DMS53 (cell line): Measurements from ENCODE around the gene FLOT1.
A peak's percentile ranks its signal among the peaks of the same experiment; 100 is the strongest.
"Not testable (repeated sequence)": the region's sequence is repeated elsewhere in the genome, so short reads cannot be mapped to it uniquely, and the experiment has no call there.

ENCODE experiments used
- DNase-seq: peaks from one replicate; lab custom pipeline; 2025; lab: John Stamatoyannopoulos, UW

The FLOT1 gene

DNA sequence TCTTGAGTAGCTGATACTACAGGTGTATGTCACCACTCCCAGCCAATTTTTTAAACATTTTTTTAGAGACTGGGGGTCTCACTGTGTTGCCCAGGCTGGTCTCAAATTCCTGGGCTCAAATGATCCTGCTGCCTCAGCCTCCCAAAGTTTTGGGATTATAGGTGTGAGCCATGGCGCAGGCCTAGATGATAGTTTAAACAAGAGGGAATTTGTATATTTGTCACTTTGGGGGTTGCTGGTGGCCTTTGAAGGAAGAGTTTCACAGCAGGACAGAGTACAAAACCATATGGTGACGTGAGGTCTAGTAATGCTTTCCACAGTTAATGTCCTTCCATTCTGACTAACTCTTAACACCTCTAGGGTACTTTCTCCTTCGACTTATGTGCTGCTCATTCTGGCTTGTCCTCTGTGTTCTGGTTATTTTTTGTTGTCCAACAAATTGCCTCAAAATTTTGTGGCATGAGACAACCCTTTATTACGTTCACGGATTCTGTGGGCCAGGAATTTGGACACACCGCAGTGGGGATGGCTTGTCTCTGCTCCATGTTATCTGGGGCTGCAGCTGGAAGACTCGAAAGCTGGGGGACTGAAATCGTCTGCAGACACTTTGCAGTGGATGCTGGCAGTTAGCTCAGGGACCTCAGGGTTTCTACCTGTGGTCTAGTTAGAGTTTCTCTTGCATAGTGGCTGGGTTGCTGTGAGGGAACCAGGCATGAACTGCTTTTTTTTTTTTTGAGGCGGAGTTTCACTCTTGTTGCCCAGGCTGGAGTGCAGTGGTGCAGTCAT lies 24.9 kb upstream of the FLOT1 start:
- DNase-seq = no peak

DNA sequence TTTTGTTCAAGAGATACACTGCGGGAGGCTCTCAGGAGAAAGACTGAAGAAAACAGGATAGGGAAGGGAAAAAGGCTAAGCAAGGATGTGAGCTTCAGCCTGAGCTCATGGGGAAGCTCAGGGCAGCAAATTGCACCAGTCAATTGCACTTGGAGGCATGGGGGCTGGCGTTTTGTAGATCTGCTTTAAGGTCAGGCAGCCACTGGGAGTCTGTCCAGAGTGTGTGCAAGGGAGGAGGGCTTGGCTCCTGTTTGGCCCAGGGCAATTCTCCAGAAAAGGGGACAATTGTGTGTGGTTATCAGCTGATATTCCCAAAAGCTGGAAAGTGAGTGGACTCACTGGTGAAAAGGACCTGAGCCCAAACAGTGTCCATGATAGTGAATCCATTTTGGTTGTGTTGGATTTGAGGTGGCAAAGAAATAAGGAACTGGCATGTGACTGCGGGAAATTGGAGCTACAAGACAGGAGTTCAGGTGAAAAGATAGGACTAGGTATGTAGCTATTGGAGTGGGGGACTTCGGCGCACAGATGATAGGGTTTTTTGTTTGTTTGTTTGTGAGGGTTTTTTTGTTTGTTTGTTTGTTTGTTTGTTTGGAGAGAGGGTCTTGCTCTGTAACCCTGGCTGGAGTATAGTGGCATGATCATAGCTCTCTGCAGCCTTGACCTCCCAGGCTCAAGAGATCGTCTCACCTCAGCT lies 24.1 kb upstream of the FLOT1 start:
- no peak for DNase-seq

DNA sequence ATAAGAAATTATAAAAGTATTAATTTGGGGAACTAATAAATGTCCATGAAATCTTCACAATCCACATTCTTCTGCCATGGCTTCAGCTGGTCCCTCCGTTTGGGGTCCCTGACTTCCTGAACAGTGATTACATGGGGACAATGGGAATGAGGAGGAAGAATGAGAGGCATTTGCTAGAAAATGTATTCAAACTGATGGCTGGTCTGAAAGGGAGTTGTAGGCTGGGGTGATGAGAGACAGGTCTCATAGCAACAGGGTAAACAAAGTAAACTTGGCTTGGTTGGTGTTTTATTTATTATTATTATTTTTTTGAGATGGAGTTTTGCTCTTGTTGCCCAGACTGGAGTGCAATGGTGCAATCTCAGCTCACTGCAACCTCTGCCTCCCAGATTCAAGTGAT lies 23.0 kb upstream of the FLOT1 start:
- DNase-seq = not testable (repeated sequence)

DNA sequence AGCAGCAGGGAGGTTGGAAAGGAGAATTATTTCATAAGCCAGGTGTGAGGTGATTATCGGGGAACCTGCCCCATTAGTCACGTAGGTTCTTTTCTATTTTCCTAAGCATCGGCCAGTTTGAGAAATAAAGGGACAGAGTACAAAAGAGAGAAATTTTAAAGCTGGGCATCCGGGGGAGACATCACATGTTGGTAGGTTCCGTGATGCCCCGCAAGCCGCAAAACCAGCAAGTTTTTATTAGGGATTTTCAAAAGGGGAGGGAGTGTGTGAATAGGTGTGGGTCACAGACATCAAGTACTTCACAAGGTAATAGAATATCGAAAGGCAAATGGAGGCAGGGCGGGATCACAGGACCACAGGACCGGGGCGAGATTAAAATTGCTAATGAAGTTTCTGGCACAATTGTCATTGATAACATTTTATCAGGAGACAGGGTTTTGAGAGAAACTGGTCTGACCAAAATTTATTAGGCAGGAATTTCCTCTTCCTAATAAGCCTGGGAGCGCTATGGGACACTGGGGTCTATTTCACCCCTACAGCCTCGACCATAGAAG lies 22.1 kb upstream of the FLOT1 start:
- DNase-seq = not testable (repeated sequence)

DNA sequence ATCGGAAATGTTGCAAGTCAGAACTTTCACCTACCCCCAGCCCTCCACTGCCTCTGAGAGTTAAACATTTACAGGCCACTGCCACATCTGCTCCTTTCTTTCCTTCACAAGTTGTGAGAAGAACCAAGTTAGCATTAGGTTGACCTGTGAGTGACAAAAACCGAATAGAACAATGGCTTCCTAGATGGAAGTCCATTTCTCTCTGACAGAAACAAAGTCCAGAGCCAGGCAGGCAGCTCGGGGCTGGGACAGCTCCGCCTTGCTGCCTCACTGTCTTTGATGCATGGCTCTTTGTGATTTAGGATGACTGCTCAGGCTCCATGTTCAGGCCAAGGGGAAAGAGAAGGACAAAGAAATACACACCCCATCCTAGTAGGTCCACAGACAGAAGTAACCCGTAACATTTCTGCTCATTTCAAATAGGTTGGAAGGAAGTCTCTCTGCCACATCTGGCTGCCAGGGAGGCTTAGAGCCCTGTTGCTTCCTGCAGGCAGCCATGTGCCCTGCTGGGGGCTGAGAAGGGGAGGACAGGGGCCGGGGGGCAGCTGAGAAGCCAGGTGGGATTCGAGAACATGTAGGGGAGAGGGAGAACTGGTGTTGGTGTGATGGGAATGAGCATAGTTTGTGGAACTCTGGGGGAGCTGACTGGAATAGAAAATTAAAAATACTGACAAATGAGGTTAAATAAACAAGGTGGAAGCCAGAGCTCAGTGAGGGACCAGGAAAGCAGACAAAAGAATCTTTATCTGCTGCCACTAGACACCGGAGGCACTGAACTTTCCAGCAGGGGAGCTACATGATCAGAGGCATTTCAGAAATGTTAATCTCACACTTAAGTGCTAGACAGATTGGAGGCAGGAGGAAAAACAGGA lies 21.4 kb upstream of the FLOT1 start:
- DNase-seq = peak; percentile 39

DNA sequence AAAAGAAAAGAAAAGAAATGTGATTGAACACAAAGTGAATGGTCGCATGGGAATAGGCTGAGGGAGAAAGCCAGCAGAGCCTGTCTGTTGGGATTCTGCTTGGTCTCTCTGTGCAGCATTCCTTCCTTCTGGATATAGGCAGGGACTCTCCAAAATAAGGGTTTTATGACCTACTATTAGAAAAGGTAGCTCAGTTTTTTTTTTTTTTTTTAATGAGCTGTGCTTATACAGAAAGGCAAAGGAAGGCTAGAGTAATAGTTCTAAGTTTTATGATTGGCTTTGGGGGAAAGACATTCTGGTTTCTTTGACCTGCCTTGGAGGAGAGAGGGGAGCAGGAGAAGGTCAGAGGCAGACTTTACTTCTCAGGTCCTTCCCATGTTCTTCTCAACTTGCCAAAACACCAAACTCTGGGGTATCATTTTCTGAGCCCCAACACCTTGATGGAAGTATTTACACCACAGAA lies 20.7 kb upstream of the FLOT1 start:
- DNase-seq = peak; percentile 26

GRCh38 chr6:30761791-30762429 lies 19.4 kb upstream of the FLOT1 start:
- no peak for DNase-seq

GRCh38 chr6:30760549-30760948 lies 18.1 kb upstream of the FLOT1 start:
- DNase-seq = no peak

- DNase-seq = no peak
Observed at GRCh38 chr6:30759575-30760239, 17.2 kb upstream of the FLOT1 start.

DNA sequence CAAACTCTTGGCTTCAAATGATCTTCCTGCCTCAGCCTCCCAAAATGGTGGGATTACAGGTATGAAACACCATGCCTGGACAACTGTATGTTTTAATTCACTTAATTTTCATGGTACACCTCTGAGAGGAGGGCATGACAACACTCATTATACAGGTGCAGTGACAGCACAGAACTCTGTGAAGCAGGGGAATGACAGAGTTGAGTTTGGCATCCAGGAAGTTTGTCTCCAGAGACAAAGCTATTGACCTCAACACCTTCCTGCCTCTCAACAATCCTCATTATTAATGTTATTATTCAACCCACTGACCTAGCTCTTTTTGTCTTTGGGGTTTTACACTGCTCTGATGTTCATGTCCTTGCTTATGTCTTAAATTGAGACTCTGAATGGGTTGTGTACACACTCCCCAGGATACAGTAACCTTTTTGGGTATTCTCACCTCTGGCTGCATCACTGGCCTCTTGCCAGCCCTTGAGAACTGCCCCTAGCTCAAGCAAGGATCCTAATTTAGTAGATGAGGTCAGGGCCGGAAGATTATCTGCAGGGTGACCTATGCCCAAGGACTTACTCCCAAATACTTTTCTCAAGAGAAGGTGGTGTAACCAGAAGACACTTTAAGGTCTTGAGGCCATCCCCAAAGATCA lies 14.9 kb upstream of the FLOT1 start:
- no peak for DNase-seq

- DNase-seq = not testable (repeated sequence)
Observed at GRCh38 chr6:30756405-30757003, 14.0 kb upstream of the FLOT1 start.

DNA sequence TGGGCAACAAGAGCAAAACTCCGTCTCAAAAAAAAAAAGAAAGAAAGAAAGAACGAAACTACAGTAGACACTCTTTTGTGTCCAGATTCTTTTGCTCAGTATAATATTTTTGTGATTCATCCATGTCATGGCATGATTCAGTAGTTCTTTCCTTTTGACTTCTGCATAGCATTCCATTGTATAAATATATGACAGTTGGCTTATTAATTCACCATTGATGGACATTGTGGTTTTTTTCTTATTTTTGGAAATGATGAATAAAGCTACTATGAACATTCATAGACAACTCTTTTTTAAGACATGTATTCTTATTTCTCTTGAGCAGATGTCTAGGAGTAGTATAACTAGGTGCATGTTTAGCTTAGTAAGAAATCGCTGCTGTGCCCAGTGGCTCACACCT lies 12.1 kb upstream of the FLOT1 start:
- DNase-seq = no peak

GRCh38 chr6:30752157-30752927 lies 9.9 kb upstream of the FLOT1 start:
- peak; percentile 10 for DNase-seq

DNA sequence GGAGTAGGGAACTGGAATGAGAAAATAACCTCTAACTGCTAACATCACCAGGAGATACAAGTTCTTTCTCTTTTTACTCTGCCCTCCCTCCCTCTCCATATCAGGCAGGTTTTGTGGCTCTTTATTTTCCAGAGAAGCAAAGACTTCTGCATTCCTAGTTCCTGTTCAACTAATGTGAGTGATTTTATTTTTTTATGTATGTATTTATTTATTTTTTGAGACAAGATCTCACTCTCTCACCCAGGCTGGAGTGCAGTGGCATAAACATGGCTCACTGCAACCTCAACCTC lies 7.8 kb upstream of the FLOT1 start:
- peak; percentile 45 for DNase-seq

DNA sequence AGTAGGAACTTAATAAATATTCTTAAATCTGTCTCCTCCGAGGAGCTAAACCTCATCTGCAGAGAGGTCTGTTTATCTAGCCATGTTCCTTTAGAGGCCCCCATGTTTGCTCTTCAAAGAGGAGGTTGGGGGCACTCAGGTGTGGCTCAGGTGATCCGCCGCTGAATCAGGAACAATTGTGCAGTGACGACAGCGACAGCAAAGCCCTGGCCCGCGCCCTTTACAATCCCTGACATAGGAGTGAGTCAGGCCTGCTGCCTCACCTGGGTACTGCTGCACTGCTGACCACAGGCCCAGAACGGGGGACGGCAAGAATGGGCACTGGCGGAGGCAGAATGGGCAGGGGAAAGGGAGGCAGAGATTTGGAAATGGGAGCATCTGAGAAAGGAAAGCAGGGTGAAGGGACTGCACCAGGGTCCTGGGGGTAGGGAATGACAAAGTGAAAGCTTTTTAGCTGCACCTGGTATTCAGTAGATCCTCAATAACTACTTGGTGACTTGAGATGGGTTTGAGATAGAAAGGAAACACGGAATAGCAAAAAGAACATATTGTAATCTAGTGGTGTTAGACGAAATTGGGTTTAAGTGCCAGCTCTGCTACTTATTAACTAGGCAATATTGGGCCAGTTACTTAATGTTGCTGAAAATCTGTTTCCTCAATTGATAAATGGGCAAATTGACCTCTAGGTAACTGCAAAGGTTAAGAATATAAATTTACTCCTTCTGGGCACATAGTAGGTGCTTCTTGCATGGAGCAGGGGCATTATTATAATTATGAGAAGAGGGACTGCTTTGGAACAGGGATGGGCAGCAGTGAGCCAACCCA lies 7.3 kb upstream of the FLOT1 start:
- DNase-seq = peak; percentile 95

GRCh38 chr6:30748851-30749540 lies 6.5 kb upstream of the FLOT1 start:
- peak; percentile 84 for DNase-seq

DNA sequence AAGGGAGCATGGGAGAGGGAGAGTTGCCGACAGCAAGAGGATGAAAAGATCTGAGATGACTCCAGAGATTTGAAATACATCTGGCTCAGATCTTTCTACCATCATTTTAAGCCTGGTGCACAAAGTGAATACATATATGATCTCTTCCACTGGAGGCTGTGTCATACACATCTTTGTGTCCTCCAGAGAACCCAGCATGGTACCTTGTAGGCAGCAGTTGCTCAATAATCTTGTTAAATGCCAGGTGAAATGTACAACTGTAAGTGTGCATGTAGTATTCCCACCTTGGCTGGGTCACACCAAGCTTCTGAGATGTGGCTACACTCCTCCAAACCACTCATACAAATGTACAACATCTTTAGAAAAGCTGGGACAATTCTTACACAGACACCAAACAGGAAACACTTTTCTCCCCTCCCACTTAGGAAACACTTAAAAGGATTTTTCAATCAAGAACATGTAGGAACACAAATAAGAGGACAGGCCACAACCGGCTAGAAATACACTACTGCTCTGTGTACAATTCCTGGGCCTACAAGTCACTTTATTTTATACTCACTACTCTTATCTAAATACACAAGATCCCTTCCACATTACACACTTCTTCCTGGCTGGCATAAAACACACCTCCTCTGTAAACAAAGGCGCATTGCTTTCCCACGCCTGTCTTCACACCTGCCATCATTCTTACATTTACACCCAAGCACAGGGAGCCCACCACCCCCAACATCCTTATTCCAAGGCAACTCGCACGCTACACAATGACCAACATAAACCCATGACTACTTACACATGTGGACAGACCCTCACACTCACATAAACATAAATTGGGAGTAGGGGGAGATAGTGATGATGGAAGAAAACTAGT lies 5.6 kb upstream of the FLOT1 start:
- DNase-seq = peak; percentile 60
